ENCODE measurements around the gene APOB. TPM values are rescaled to one million over a fixed set of nuclear protein-coding genes. Genes with fewer than 3 reads are reported as not detected.

APOB gene
- total RNA-seq, 4 donors from 2014 or later, result 0.04 to 0.62 (median 0.19) TPM; not detected in 1

GRCh38 chr2:20972110-20972509 is 71.8 kb downstream of the APOB start:
- peaks cover 0 to 5% (median 0%) of the 10 kb centered on the region in 4 donors for H3K27me3 ChIP-seq
- H3K4me3 ChIP-seq, result no peak overlapping the region
- peak overlapping the region in 3 of 4 donors; percentile 63 to 86 (median 77) for H3K27ac ChIP-seq
- no peak for DNase-seq
- no peaks in the 10 kb centered on the region for H3K9me3 ChIP-seq
- intact Hi-C loops (cut with DNase I), result no loop called here
- TF ChIP-seq CTCF (IDR thresholded peaks at IDR 0.05) (no peak), POLR2A (IDR thresholded peaks at IDR 0.05) (no peak)
- no peaks in the 10 kb centered on the region for H3K36me3 ChIP-seq
- peaks cover 4 to 47% (median 30%) of the 10 kb centered on the region in 3 donors for H3K4me1 ChIP-seq
- WGBS, 2 donors, result 17 to 19% methylated on average over 4 to 5 of the region's 5 CpGs

GRCh38 chr2:20970068-20970467 is 73.8 kb downstream of the APOB start:
- intact Hi-C loops (cut with DNase I), result no loop called here
- H3K4me1 ChIP-seq, result peaks cover 0 to 28% (median 16%) of the 10 kb centered on the region in 3 donors
- WGBS, 2 donors, result 74 to 78% methylated on average over 4 of the region's 4 CpGs
- DNase-seq, result no peak
- no peak for TF ChIP-seq CTCF (IDR thresholded peaks at IDR 0.05)
- no peak overlapping the region for H3K4me3 ChIP-seq
- no peaks in the 10 kb centered on the region for H3K9me3 ChIP-seq
- H3K36me3 ChIP-seq, result no peaks in the 10 kb centered on the region
- peaks cover 0 to 14% (median 0%) of the 10 kb centered on the region in 4 donors for H3K27me3 ChIP-seq
- H3K27ac ChIP-seq, result no peak overlapping the region

GRCh38 chr2:20966061-20966595 is 77.7 kb downstream of the APOB start:
- no peaks in the 10 kb centered on the region for H3K9me3 ChIP-seq
- no peak overlapping the region for H3K27ac ChIP-seq
- TF ChIP-seq POLR2A (IDR thresholded peaks at IDR 0.05), result no peak
- no peak for TF ChIP-seq CTCF (IDR thresholded peaks at IDR 0.05)
- intact Hi-C loops (cut with DNase I), result no loop called here
- no peaks in the 10 kb centered on the region for H3K4me1 ChIP-seq
- 66 to 74% methylated on average over 10 of the region's 10 CpGs for WGBS, 2 donors
- no peak for DNase-seq
- H3K27me3 ChIP-seq, result peaks cover 0 to 33% (median 0%) of the 10 kb centered on the region in 4 donors
- no peak overlapping the region for H3K4me3 ChIP-seq
- H3K36me3 ChIP-seq, result no peaks in the 10 kb centered on the region

GRCh38 chr2:20965221-20965620 is 78.7 kb downstream of the APOB start:
- Histone ChIP-seq H3K27me3 (peaks cover 0 to 41% (median 0%) of the 10 kb centered on the region in 4 donors), H3K27ac (no peak overlapping the region), H3K4me3 (no peak overlapping the region), H3K9me3 (no peaks in the 10 kb centered on the region), H3K36me3 (no peaks in the 10 kb centered on the region), H3K4me1 (no peaks in the 10 kb centered on the region)
- DNase-seq, result no peak
- TF ChIP-seq POLR2A (IDR thresholded peaks at IDR 0.05) (no peak), CTCF (IDR thresholded peaks at IDR 0.05) (no peak)
- WGBS, 2 donors, result 76% methylated on average over 3 to 5 of the region's 5 CpGs
- intact Hi-C loops (cut with DNase I), result no loop called here

- Histone ChIP-seq H3K4me3 (no peak overlapping the region), H3K4me1 (no peaks in the 10 kb centered on the region), H3K27me3 (peaks cover 0 to 48% (median 0%) of the 10 kb centered on the region in 4 donors), H3K36me3 (no peaks in the 10 kb centered on the region), H3K27ac (no peak overlapping the region), H3K9me3 (no peaks in the 10 kb centered on the region)
- no peak for DNase-seq
- no peak for TF ChIP-seq POLR2A (IDR thresholded peaks at IDR 0.05)
- TF ChIP-seq CTCF (IDR thresholded peaks at IDR 0.05), result no peak
- 63 to 77% methylated on average over 2 of the region's 2 CpGs for WGBS, 2 donors
- intact Hi-C loops (cut with DNase I), result loop anchor here (2.0 to 5.0 kb wide), 2 partner anchors 181 to 302 kb away; no protein-coding TSS in a partner anchor
These were observed 80.0 kb downstream of the APOB start for GRCh38 chr2:20963867-20964266.

Data from esophagus squamous epithelium (tissue), 5 donors.